PC-9 (cell line): ENCODE data around the gene AIF1L. TPM values are rescaled to one million over a fixed set of nuclear protein-coding genes. Genes with fewer than 3 reads are reported as not detected.

Experiments
- BruUV-seq: library from RNA; stranded (reverse); fragments of 400-500 nt; replicated peaks from 2 replicates; lab custom pipeline; 2021; lab: Mats Ljungman, UMichigan
- CTCF ChIA-PET: fragments of 300-600 bp; sonication (Branson Sonifier 250); formaldehyde crosslinking; loops from one replicate; lab custom pipeline; 2022; ENCODE audit warnings: antibody characterized with exemption; lab: Charles Lee
- POLR2A ChIA-PET: fragments of 300-600 bp; sonication (Branson Sonifier 250); formaldehyde crosslinking; loops from one replicate; lab custom pipeline; 2022; ENCODE audit warnings: antibody characterized with exemption; ENCODE audit not compliant: unreplicated experiment; lab: Charles Lee
- DNase-seq, 2 experiments: peaks; one replicate each; pipeline versions ENCODE4 v3.0.0 to v3.0.0-alpha.2; 2015 to 2022; ENCODE audit warnings: mixed read lengths in 1 of 2
- H2AFZ ChIP-seq: fragments of 200-600 bp; sonication (generic); 2 replicates; pipeline ENCODE4 v1.8.1; 2017; ENCODE audit warnings: antibody characterized with exemption
- H3F3A ChIP-seq: fragments of 200-600 bp; sonication (generic); 2 replicates; pipeline ENCODE4 v1.8.1; 2017; ENCODE audit warnings: antibody characterized with exemption, mild to moderate bottlenecking, low read depth; ENCODE audit not compliant: insufficient read depth
- H3K27ac ChIP-seq: fragments of 200-600 bp; sonication (generic); 2 replicates; pipeline ENCODE4 v1.6.1; 2016; ENCODE audit warnings: mixed run types
- H3K27me3 ChIP-seq: fragments of 200-600 bp; sonication (generic); 2 replicates; pipeline ENCODE4 v1.6.1; 2016; ENCODE audit warnings: low read depth, mixed run types; ENCODE audit not compliant: insufficient read depth
- H3K36me3 ChIP-seq: fragments of 200-600 bp; sonication (generic); 2 replicates; pipeline ENCODE4 v1.6.1; 2016; ENCODE audit warnings: low read depth, mixed run types
- H3K4me1 ChIP-seq: fragments of 200-600 bp; sonication (generic); replicated peaks from 2 replicates; pipeline ENCODE4 v1.6.1; 2016; ENCODE audit warnings: mixed run types; ENCODE audit not compliant: insufficient read depth
- H3K4me2 ChIP-seq: fragments of 200-600 bp; sonication (generic); 2 replicates; pipeline ENCODE4 v1.6.1; 2017; ENCODE audit warnings: mixed run types
- H3K4me3 ChIP-seq: fragments of 200-600 bp; sonication (generic); 2 replicates; pipeline ENCODE4 v1.6.1; 2016; ENCODE audit warnings: mixed run types
- H3K79me2 ChIP-seq: fragments of 200-600 bp; sonication (generic); 2 replicates; pipeline ENCODE4 v1.6.1; 2017; ENCODE audit warnings: low read depth, mixed run types
- H3K9me2 ChIP-seq: fragments of 200-600 bp; sonication (generic); 2 replicates; pipeline ENCODE4 v1.8.1; 2017; ENCODE audit warnings: mild to moderate bottlenecking; ENCODE audit not compliant: insufficient read depth
- H3K9me3 ChIP-seq: fragments of 200-600 bp; sonication (generic); 2 replicates; pipeline ENCODE4 v1.8.1; 2016; ENCODE audit warnings: low read depth; ENCODE audit not compliant: insufficient read depth
- H4K20me1 ChIP-seq: fragments of 200-600 bp; sonication (generic); 2 replicates; pipeline ENCODE4 v1.8.1; 2017; ENCODE audit not compliant: insufficient read depth
- CTCF ChIP-seq: fragments of 200-600 bp; sonication (generic); conservative IDR thresholded peaks from 2 replicates; pipeline ENCODE4 v1.6.1; 2017; ENCODE audit warnings: mixed run types, antibody characterized with exemption, mild to moderate bottlenecking, moderate library complexity
- EZH2 ChIP-seq: fragments of 200-600 bp; sonication (generic); IDR thresholded peaks from 2 replicates; pipeline ENCODE4 v1.8.0; 2017; ENCODE audit warnings: antibody characterized with exemption, low read depth
- intact Hi-C: fragments of 100-400 bp; cut with micrococcal nuclease; formaldehyde crosslinking; loops from one replicate; pipeline ENCODE4 v1.10.0; 2022; ENCODE audit not compliant: unreplicated experiment
- total RNA-seq: library from RNA; stranded (reverse); gene quantifications from 2 replicates; pipeline ENCODE4 v1.2.3, GENCODE V29; 2021

AIF1L gene
- total RNA-seq, 1 experiment from 2014 or later: 87.3 TPM

- 0 out of 2 replicates have a peak, but pooled peaks cover 4% of the 10 kb centered on the region for H3K79me2 ChIP-seq
- POLR2A ChIA-PET: interaction anchor here (0.6 to 1.8 kb wide), 6 partner anchors 8 to 276 kb away, joined by 3 to 7 read pairs (median 5); partner anchors contain the start of gene NUP214
Observed at GRCh38 chr9:131097126-131097947, 1.0 kb downstream of the AIF1L start.

GRCh38 chr9:131097948-131098278 lies 1.6 kb downstream of the AIF1L start:
- H3K4me1 ChIP-seq: peaks cover 23% of the 10 kb centered on the region
- H3K4me2 ChIP-seq: peak overlapping the region; percentile 81
- ChIA-PET CTCF (interaction anchor here (0.9 to 1.1 kb wide), 2 partner anchors 41 to 42 kb away, joined by 3 read pairs; no protein-coding TSS in a partner anchor), POLR2A (interaction anchor here (1.8 kb wide), 1 partner anchor 27 kb away, joined by 7 read pairs; the partner anchor contains the start of gene NUP214)
- BruUV-seq: no TSS peak
- H3K9me3 ChIP-seq: no peaks in the 10 kb centered on the region
- H3F3A ChIP-seq: peaks cover 17% of the 10 kb centered on the region; the same call in 1 of the 2 replicates
- DNase-seq: no peak
- intact Hi-C loops: no loop called here
- peaks cover 14% of the 10 kb centered on the region; the same call in 1 of the 2 replicates for H4K20me1 ChIP-seq
- H3K4me3 ChIP-seq: no peak overlapping the region
- H3K27ac ChIP-seq: no peak overlapping the region
- 0 out of 2 replicates have a peak, but pooled peaks cover 4% of the 10 kb centered on the region for H3K79me2 ChIP-seq
- H2AFZ ChIP-seq: no peak overlapping the region
- TF ChIP-seq EZH2 (no peak), CTCF (no peak)
- no peaks in the 10 kb centered on the region for H3K27me3 ChIP-seq
- H3K9me2 ChIP-seq: no peaks in the 10 kb centered on the region
- no peaks in the 10 kb centered on the region for H3K36me3 ChIP-seq

More at GRCh38 chr9:131097126-131097947, 1.0 kb downstream of the AIF1L start:
- H3K9me3 ChIP-seq: no peaks in the 10 kb centered on the region
- H3K9me2 ChIP-seq: no peaks in the 10 kb centered on the region
- BruUV-seq: TSS peak; percentile 48
- no peak overlapping the region for H3K27ac ChIP-seq
- CTCF ChIA-PET: interaction anchor here (0.6 to 1.1 kb wide), 5 partner anchors 38 to 636 kb away, joined by 3 to 7 read pairs (median 3); no protein-coding TSS in a partner anchor
- peak overlapping the region; percentile 92 for H3K4me3 ChIP-seq
- no peaks in the 10 kb centered on the region for H3K36me3 ChIP-seq
- DNase-seq: no peak
- peaks cover 29% of the 10 kb centered on the region for H3K4me1 ChIP-seq
- TF ChIP-seq CTCF: no peak
- no peak for TF ChIP-seq EZH2
- H3F3A ChIP-seq: peaks cover 17% of the 10 kb centered on the region; the same call in 1 of the 2 replicates
- peaks cover 14% of the 10 kb centered on the region; the same call in 1 of the 2 replicates for H4K20me1 ChIP-seq
- intact Hi-C loops: no loop called here
- peak overlapping the region; percentile 81 for H3K4me2 ChIP-seq
- peak overlapping the region; percentile 92 for H2AFZ ChIP-seq
- H3K27me3 ChIP-seq: no peaks in the 10 kb centered on the region

GRCh38 chr9:131098391-131099101 lies 2.2 kb downstream of the AIF1L start:
- intact Hi-C loops: no loop called here
- peaks cover 17% of the 10 kb centered on the region; the same call in 1 of the 2 replicates for H3F3A ChIP-seq
- 0 out of 2 replicates have a peak, but pooled peaks cover 4% of the 10 kb centered on the region for H3K79me2 ChIP-seq
- H3K27ac ChIP-seq: no peak overlapping the region
- BruUV-seq: no TSS peak
- no peak overlapping the region for H3K4me2 ChIP-seq
- H3K4me3 ChIP-seq: no peak overlapping the region
- H3K9me3 ChIP-seq: no peaks in the 10 kb centered on the region
- no peak for TF ChIP-seq EZH2
- TF ChIP-seq CTCF: no peak
- no peaks in the 10 kb centered on the region for H3K27me3 ChIP-seq
- peaks cover 20% of the 10 kb centered on the region for H3K4me1 ChIP-seq
- H2AFZ ChIP-seq: no peak overlapping the region
- no peak for DNase-seq
- ChIA-PET CTCF (interaction anchor here (0.5 kb wide), 1 partner anchor 391 kb away, joined by 7 read pairs; no protein-coding TSS in a partner anchor), POLR2A (no interaction called here)
- no peaks in the 10 kb centered on the region for H3K9me2 ChIP-seq
- peaks cover 14% of the 10 kb centered on the region; the same call in 1 of the 2 replicates for H4K20me1 ChIP-seq
- no peaks in the 10 kb centered on the region for H3K36me3 ChIP-seq
